K562 (cell line): Measurements from ENCODE around the gene PSMA4. TPM values are rescaled to one million over a fixed set of nuclear protein-coding genes. Genes with fewer than 3 reads are reported as not detected.

Experiments
- ATAC-seq: fragments of 200-7000 bp; cut with Tn5 transposase; 3 replicates; pipeline ENCODE4 v1.9.1; 2020; ENCODE audit warnings: moderate library complexity
- BruUV-seq: library from RNA; stranded (reverse); fragments of 400-500 nt; replicated peaks from 2 replicates; lab custom pipeline; 2021; lab: Mats Ljungman, UMichigan
- CTCF ChIA-PET: fragments of 300-600 bp; formaldehyde crosslinking; extraction: SDS; loops from one replicate; lab custom pipeline; 2021; ENCODE audit warnings: low intra/inter-chr PET ratio; lab: Yijun Ruan, JAX
- POLR2A ChIA-PET: fragments of 300-600, 350-650 bp; sonication (Branson Sonifier 250); formaldehyde crosslinking; extraction: SDS; loops from one replicate; lab custom pipeline; 2021; ENCODE audit warnings: antibody characterized with exemption, inconsistent platforms; lab: Yijun Ruan, JAX
- DNase-seq, 4 experiments: peaks; one replicate each; pipeline versions ENCODE4 v3.0.0 to v3.0.0-alpha.2; 2011 to 2018; ENCODE audit warnings: low spot score in 3 of 4, mixed read lengths in 3 of 4; ENCODE audit errors: extremely low read depth in 1 of 4
- FAIRE-seq: peaks from 2 replicates; lab custom pipeline; 2011; peaks lifted over from hg19 to GRCh38; lab: Jason Lieb, UNC
- H2AFZ ChIP-seq: 2 replicates; pipeline ENCODE4 v1.6.0; 2011; ENCODE audit warnings: low read depth, low read length, control low read depth, inconsistent platforms
- H3K27ac ChIP-seq: fragments of 200-600 bp; 3 replicates; pipeline ENCODE4 v1.8.0; 2011; ENCODE audit warnings: low read depth, mild to moderate bottlenecking, control low read depth, inconsistent platforms, low read length, moderate library complexity, mixed read lengths; ENCODE audit errors: extremely low read depth
- H3K27me3 ChIP-seq, 2 experiments: fragments of 300-600 bp in 1 of 2; 2 replicates in 1 of 2; 3 replicates in 1 of 2; pipeline versions ENCODE4 v1.6.0 to v1.8.0; 2011; ENCODE audit warnings: inconsistent platforms in 2 of 2, low read length in 2 of 2, mild to moderate bottlenecking in 1 of 2, mixed read lengths in 1 of 2, moderate library complexity in 1 of 2; ENCODE audit not compliant: control insufficient read depth in 2 of 2, insufficient read depth in 2 of 2
- H3K36me3 ChIP-seq: fragments of 300-600 bp; 3 replicates; pipeline ENCODE4 v1.8.0; 2011; ENCODE audit warnings: mild to moderate bottlenecking, low read length, inconsistent platforms; ENCODE audit not compliant: control insufficient read depth, insufficient read depth
- H3K4me1 ChIP-seq, 2 experiments: fragments of 200-600 bp in 1 of 2; replicated peaks in 1 of 2; 2 replicates in 1 of 2; 3 replicates in 1 of 2; pipeline versions ENCODE4 v1.5.1 to v1.8.0; 2011; ENCODE audit warnings: inconsistent platforms in 2 of 2, low read length in 2 of 2, mild to moderate bottlenecking in 1 of 2, mixed read lengths in 1 of 2, moderate library complexity in 1 of 2; ENCODE audit not compliant: control insufficient read depth in 2 of 2, insufficient read depth in 2 of 2
- H3K4me2 ChIP-seq: 2 replicates; pipeline ENCODE4 v1.6.1; 2011; ENCODE audit warnings: low read length, control low read depth, inconsistent platforms, mixed read lengths; ENCODE audit not compliant: insufficient read depth
- H3K4me3 ChIP-seq: fragments of 200-600 bp; sonication (generic), shearing (Covaris generic); 2 replicates; pipeline ENCODE4 v1.5.1; 2016; ENCODE audit warnings: control low read depth, inconsistent platforms
- H3K79me2 ChIP-seq: fragments of 200-600 bp; 3 replicates; pipeline ENCODE4 v1.8.0; 2011; ENCODE audit warnings: low read length, inconsistent platforms; ENCODE audit not compliant: control insufficient read depth, insufficient read depth
- H3K9ac ChIP-seq, 2 experiments: 2 replicates each; pipeline versions ENCODE4 v1.6.0 to v1.6.1; 2011; ENCODE audit warnings: low read depth in 2 of 2, low read length in 2 of 2, control low read depth in 1 of 2, inconsistent platforms in 1 of 2, mild to moderate bottlenecking in 1 of 2, mixed read lengths in 1 of 2; ENCODE audit not compliant: insufficient read depth in 1 of 2
- H3K9me1 ChIP-seq: one replicate; pipeline ENCODE4 v1.6.0; 2011; ENCODE audit warnings: inconsistent platforms, mild to moderate bottlenecking, low read length, moderate library complexity; ENCODE audit not compliant: control insufficient read depth, insufficient read depth
- H3K9me3 ChIP-seq: replicated peaks from 2 replicates; pipeline ENCODE4 v1.5.1; 2011; ENCODE audit warnings: low read depth, low read length, inconsistent platforms; ENCODE audit not compliant: control insufficient read depth, insufficient read depth
- H4K20me1 ChIP-seq: replicated peaks from 2 replicates; pipeline ENCODE4 v1.6.1; 2011; ENCODE audit warnings: low read length, inconsistent platforms, mixed read lengths; ENCODE audit not compliant: control insufficient read depth, insufficient read depth
- BRD9 ChIP-seq: fragments of 450-650 bp; IDR thresholded peaks from 2 replicates; pipeline ENCODE4 v1.6.1; 2018; ENCODE audit warnings: low read depth; ENCODE audit not compliant: partially characterized antibody
- EGR1 ChIP-seq: fragments of 450-650 bp; conservative IDR thresholded peaks from 2 replicates; pipeline ENCODE4 v1.6.1; 2017; ENCODE audit warnings: mild to moderate bottlenecking
- ERF ChIP-seq: fragments of 450-650 bp; formaldehyde crosslinking; IDR thresholded peaks from 2 replicates; pipeline ENCODE4 v1.4.0; 2020; ENCODE audit warnings: mild to moderate bottlenecking, mixed read lengths
- ILK ChIP-seq: fragments of 450-650 bp; IDR thresholded peaks from 2 replicates; pipeline ENCODE4 v1.6.1; 2016; ENCODE audit warnings: missing genetic modification characterization, low read depth, mild to moderate bottlenecking, missing compliant biosample characterization, moderate library complexity, borderline replicate concordance
- RBM17 ChIP-seq: fragments of 200-400 bp; formaldehyde crosslinking; IDR thresholded peaks from 2 replicates; pipeline ENCODE4 v1.6.1; 2017; ENCODE audit warnings: low read depth, mild to moderate bottlenecking, low read length, borderline replicate concordance
- ZNF408 ChIP-seq: fragments of 250-450 bp; sonication (Bioruptor Pico); IDR thresholded peaks from 2 replicates; pipeline ENCODE4 v1.4.0; 2020; ENCODE audit warnings: low read depth, mild to moderate bottlenecking, moderate library complexity
- WGBS: fragments of 100-300 bp; shearing (Covaris generic); methylation state at CpG from one replicate; pipeline ENCODE4 v1.1.6; 2016; ENCODE audit warnings: low coverage, mixed read lengths; ENCODE audit not compliant: insufficient coverage; ENCODE audit errors: missing lambda C conversion rate; 5-methylcytosine and 5-hydroxymethylcytosine counted together
- in situ Hi-C: fragments of 300-500 bp; cut with MboI; formaldehyde crosslinking; loops from 4 replicates; pipeline ENCODE4 v1.15.0; 2018; ENCODE audit warnings: inconsistent platforms, mixed read lengths
- intact Hi-C: fragments of 100-400 bp; cut with micrococcal nuclease; formaldehyde crosslinking; loops from 2 replicates; pipeline ENCODE4 v1.14.2; 2022
- polyA plus RNA-seq, 8 experiments: library from polyadenylated mRNA; depleted of rRNA in 4 of 8; stranded (reverse) in 5 of 8; unstranded in 3 of 8; fragments of >200 nt; fragmentation: Nextera tagmentation in 2 of 8; fragmentation: Illumina TruSeq in 1 of 8; extraction: Ambion mirVana in 2 of 8; extraction: Trizol in 1 of 8; gene quantifications; 2 replicates each; pipeline versions ENCODE4 v1.2.1 to v1.2.3, GENCODE V29; 2011 to 2014; ENCODE audit warnings: inconsistent platforms in 1 of 8, missing spikeins in 1 of 8
- total RNA-seq, 7 experiments: library from RNA; depleted of rRNA in 6 of 7; stranded (reverse); fragments of >200 nt in 6 of 7; fragmentation: Illumina TruSeq in 2 of 7; extraction: Trizol in 2 of 7; gene quantifications; 2 replicates each; pipeline versions ENCODE4 v1.2.1 to v1.2.3, GENCODE V29; 2011 to 2021; ENCODE audit warnings: low replicate concordance in 1 of 7
- TF ChIP-seq, protein P1 (sequence below): sonication (generic); IDR thresholded peaks from 2 replicates; pipeline ENCODE4 v1.6.1; 2016
- TF ChIP-seq, protein P2 (sequence below): fragments of 450-650 bp; IDR thresholded peaks from 2 replicates; pipeline ENCODE4 v1.6.1; 2016; ENCODE audit warnings: mild to moderate bottlenecking, moderate library complexity
- TF ChIP-seq, protein P3 (sequence below): fragments of 450-650 bp; IDR thresholded peaks from 2 replicates; pipeline ENCODE4 v1.7.0; 2016; ENCODE audit warnings: borderline replicate concordance

PSMA4 gene
- total and polyA plus RNA-seq, 9 of the 15 experiments (the other 6 are each of a cell fraction or from before 2014, with no cell fraction given) = 304 to 1,857 (median 666) TPM

DNA sequence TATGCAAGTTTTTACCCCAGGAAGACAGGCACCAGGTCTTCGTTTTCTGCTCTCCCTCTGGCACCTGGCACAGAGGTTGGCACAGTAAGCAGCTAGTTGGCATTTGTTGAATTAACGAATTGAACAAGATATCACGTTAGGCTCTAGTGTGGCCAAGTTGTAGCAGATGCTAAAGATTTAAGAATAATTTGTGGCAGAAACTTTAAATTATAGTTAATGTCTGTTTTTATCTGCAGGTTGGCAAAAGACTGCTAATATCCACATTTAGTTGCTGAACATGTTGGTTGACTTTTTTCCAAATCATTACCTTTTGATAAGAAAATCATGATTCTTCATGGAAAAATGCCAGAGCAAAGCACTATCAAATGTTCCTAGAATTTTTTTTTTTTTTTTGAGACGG, 33.2 kb downstream of the PSMA4 start:
- Histone ChIP-seq H3K4me3 (no peak overlapping the region), H3K79me2 (no peaks in the 10 kb centered on the region; the same call in 2 of the 3 replicates), H3K27me3 (no peaks in the 10 kb centered on the region), H3K9me1 (no peaks in the 10 kb centered on the region), H3K9me3 (no peaks in the 10 kb centered on the region), H3K4me2 (no peak overlapping the region), H2AFZ (no peak overlapping the region), H3K36me3 (no peaks in the 10 kb centered on the region), H4K20me1 (no peaks in the 10 kb centered on the region; the same call in 1 of the 2 replicates), H3K9ac (no peak overlapping the region), H3K4me1 (no peaks in the 10 kb centered on the region), H3K27ac (no peak overlapping the region)
- POLR2A ChIA-PET = interaction anchor here (0.6 kb wide), 1 partner anchor 14 kb away, joined by 3 read pairs; no protein-coding TSS in a partner anchor
- no TSS peak for BruUV-seq
- ATAC-seq (no peak), FAIRE-seq (no peak), DNase-seq (no peak)
- intact Hi-C loops = no loop called here
- WGBS = 37% methylated on average over 4 of the region's 4 CpGs
- CTCF ChIA-PET = no interaction called here
- in situ Hi-C loops = no loop called here
- no peak for TF ChIP-seq RBM17
- TF ChIP-seq, protein P1, sequence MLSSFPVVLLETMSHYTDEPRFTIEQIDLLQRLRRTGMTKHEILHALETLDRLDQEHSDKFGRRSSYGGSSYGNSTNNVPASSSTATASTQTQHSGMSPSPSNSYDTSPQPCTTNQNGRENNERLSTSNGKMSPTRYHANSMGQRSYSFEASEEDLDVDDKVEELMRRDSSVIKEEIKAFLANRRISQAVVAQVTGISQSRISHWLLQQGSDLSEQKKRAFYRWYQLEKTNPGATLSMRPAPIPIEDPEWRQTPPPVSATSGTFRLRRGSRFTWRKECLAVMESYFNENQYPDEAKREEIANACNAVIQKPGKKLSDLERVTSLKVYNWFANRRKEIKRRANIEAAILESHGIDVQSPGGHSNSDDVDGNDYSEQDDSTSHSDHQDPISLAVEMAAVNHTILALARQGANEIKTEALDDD = no peak
- TF ChIP-seq EGR1 = no peak
- no peak for TF ChIP-seq ZNF408 (CRISPR knock-in tag)
- no peak for TF ChIP-seq BRD9
- TF ChIP-seq, protein P2, sequence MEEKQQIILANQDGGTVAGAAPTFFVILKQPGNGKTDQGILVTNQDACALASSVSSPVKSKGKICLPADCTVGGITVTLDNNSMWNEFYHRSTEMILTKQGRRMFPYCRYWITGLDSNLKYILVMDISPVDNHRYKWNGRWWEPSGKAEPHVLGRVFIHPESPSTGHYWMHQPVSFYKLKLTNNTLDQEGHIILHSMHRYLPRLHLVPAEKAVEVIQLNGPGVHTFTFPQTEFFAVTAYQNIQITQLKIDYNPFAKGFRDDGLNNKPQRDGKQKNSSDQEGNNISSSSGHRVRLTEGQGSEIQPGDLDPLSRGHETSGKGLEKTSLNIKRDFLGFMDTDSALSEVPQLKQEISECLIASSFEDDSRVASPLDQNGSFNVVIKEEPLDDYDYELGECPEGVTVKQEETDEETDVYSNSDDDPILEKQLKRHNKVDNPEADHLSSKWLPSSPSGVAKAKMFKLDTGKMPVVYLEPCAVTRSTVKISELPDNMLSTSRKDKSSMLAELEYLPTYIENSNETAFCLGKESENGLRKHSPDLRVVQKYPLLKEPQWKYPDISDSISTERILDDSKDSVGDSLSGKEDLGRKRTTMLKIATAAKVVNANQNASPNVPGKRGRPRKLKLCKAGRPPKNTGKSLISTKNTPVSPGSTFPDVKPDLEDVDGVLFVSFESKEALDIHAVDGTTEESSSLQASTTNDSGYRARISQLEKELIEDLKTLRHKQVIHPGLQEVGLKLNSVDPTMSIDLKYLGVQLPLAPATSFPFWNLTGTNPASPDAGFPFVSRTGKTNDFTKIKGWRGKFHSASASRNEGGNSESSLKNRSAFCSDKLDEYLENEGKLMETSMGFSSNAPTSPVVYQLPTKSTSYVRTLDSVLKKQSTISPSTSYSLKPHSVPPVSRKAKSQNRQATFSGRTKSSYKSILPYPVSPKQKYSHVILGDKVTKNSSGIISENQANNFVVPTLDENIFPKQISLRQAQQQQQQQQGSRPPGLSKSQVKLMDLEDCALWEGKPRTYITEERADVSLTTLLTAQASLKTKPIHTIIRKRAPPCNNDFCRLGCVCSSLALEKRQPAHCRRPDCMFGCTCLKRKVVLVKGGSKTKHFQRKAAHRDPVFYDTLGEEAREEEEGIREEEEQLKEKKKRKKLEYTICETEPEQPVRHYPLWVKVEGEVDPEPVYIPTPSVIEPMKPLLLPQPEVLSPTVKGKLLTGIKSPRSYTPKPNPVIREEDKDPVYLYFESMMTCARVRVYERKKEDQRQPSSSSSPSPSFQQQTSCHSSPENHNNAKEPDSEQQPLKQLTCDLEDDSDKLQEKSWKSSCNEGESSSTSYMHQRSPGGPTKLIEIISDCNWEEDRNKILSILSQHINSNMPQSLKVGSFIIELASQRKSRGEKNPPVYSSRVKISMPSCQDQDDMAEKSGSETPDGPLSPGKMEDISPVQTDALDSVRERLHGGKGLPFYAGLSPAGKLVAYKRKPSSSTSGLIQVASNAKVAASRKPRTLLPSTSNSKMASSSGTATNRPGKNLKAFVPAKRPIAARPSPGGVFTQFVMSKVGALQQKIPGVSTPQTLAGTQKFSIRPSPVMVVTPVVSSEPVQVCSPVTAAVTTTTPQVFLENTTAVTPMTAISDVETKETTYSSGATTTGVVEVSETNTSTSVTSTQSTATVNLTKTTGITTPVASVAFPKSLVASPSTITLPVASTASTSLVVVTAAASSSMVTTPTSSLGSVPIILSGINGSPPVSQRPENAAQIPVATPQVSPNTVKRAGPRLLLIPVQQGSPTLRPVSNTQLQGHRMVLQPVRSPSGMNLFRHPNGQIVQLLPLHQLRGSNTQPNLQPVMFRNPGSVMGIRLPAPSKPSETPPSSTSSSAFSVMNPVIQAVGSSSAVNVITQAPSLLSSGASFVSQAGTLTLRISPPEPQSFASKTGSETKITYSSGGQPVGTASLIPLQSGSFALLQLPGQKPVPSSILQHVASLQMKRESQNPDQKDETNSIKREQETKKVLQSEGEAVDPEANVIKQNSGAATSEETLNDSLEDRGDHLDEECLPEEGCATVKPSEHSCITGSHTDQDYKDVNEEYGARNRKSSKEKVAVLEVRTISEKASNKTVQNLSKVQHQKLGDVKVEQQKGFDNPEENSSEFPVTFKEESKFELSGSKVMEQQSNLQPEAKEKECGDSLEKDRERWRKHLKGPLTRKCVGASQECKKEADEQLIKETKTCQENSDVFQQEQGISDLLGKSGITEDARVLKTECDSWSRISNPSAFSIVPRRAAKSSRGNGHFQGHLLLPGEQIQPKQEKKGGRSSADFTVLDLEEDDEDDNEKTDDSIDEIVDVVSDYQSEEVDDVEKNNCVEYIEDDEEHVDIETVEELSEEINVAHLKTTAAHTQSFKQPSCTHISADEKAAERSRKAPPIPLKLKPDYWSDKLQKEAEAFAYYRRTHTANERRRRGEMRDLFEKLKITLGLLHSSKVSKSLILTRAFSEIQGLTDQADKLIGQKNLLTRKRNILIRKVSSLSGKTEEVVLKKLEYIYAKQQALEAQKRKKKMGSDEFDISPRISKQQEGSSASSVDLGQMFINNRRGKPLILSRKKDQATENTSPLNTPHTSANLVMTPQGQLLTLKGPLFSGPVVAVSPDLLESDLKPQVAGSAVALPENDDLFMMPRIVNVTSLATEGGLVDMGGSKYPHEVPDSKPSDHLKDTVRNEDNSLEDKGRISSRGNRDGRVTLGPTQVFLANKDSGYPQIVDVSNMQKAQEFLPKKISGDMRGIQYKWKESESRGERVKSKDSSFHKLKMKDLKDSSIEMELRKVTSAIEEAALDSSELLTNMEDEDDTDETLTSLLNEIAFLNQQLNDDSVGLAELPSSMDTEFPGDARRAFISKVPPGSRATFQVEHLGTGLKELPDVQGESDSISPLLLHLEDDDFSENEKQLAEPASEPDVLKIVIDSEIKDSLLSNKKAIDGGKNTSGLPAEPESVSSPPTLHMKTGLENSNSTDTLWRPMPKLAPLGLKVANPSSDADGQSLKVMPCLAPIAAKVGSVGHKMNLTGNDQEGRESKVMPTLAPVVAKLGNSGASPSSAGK = no peak
- TF ChIP-seq ERF (CRISPR knock-in tag) = no peak
- no peak for TF ChIP-seq ILK (tag)
- TF ChIP-seq, protein P3, sequence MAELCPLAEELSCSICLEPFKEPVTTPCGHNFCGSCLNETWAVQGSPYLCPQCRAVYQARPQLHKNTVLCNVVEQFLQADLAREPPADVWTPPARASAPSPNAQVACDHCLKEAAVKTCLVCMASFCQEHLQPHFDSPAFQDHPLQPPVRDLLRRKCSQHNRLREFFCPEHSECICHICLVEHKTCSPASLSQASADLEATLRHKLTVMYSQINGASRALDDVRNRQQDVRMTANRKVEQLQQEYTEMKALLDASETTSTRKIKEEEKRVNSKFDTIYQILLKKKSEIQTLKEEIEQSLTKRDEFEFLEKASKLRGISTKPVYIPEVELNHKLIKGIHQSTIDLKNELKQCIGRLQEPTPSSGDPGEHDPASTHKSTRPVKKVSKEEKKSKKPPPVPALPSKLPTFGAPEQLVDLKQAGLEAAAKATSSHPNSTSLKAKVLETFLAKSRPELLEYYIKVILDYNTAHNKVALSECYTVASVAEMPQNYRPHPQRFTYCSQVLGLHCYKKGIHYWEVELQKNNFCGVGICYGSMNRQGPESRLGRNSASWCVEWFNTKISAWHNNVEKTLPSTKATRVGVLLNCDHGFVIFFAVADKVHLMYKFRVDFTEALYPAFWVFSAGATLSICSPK = no peak
